DMS 273 (cell line): ENCODE data around the gene HRCT1.
"Not testable (repeated sequence)": the region's sequence is repeated elsewhere in the genome, so short reads cannot be mapped to it uniquely, and the experiment has no call there.

Experiments
- DNase-seq: peaks from one replicate; lab custom pipeline; 2025; ENCODE audit not compliant: unreplicated experiment; lab: John Stamatoyannopoulos, UW

HRCT1 gene

DNA sequence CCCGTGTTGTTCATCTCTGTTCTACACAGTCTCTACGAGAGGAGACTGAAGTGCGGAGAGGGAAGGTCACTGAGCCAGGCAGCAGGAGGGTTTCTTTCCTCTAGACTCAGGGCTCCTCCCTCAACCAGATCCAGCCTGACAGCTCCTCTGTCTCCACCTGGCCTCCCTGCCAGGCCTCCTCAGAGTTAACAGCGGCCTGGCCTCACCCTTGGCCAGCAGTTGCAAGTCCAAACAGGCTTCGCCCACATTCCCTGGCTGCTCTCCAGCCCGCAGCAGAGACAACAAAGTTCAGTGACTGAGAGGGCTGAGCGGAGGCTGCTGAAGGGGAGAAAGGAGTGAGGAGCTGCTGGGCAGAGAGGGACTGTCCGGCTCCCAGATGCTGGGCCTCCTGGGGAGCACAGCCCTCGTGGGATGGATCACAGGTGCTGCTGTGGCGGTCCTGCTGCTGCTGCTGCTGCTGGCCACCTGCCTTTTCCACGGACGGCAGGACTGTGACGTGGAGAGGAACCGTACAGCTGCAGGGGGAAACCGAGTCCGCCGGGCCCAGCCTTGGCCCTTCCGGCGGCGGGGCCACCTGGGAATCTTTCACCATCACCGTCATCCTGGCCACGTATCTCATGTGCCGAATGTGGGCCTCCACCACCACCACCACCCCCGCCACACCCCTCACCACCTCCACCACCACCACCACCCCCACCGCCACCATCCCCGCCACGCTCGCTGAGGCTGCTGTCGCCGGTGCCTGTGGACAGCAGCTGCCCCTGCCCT lies at the start of gene HRCT1:
Gene HRCT1, plus strand, starts transcription at position 291 of the 768 bp plus-strand sequence. Its CDS starts 86 bp downstream, at position 377.
- DNase-seq = peak; percentile 89

DNA sequence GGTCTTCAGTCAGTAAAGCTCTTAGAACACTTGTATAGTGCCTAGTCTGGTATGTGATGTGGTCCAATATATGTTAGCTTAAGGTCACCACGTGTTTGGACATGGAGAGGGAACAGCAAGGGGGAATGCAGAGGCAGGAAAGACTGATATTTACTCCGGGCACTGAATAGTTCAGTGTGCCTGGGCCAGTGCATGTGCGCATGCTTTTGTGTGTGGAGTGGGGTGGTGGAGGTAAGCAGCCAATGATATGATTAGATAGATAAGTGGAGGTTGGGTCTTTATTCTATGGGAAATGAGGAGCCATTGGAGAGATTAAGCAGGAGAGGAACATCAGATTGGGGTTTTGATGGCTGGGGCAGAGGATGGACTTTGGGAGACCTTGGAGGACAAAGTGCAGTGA lies 49.8 kb upstream of the HRCT1 start:
- DNase-seq = no peak

DNA sequence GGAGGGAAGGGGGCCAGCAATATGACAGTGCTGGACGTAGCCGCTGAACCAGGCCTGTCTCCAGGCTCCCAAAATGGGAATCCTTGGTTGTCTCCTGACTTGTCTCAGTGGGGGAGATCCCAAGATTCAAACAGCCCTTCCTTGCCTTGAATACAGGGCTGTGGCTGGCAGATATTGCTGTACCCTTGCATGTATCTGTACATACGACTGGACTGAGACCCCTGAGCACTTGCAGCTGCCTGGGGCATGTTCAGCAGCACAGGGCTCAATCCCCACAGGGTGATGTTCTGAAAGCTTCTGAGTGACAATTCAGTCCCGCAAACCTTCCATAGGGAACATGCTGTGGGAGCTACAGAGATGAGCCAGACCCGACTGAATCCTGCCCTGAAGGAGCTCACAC lies 49.1 kb upstream of the HRCT1 start:
- DNase-seq = no peak

DNA sequence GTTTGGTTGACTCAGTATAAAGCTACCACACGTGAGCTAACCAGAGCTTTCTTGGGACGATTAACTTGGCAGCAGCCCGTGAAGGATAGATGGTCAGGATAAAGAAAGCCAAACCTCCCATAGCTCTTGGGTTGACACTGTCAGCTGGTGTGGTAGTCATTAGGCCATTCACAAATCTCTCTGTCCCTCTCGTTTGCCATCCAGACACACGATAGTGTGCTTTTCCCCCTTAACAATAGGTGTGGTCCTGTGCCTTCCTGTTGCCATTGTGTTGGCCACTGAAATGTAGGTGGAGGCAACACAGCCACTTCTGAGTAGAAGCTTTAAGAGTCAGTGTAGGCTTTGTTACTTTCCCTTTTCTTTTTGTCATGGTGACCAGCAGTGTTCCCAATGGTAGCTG lies 47.5 kb upstream of the HRCT1 start:
- no peak for DNase-seq

DNA sequence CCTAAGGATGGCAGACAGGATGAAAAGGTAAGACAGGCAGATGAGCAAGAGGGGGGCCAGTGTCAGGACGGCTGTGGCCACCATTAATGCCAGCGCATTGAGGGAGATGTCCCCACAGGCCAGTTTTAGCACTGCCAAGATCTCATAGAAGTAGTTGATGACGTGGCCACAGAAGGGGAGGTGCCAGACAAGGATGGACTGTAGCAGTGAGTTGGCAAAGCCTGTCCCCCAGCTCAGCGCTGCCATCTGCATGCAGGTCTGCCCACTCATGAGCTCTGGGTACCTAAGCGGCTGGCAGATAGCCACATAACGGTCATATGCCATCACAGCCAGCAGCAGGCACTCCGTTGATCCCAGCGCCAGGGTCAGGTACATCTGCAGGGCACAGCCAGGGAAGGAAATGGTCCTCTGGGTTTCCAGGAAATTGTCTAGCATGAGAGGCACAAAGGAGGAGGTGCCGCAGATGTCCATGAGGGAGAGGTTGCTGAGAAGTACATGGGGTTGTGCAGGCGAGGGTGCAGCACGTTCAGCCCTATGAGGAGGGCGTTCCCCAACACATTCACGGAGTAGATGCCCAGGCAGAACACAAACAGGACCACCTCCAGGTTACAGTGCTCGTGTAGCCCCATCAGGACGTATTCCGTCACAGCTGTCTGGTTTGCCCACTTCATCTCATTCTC lies 46.6 kb upstream of the HRCT1 start:
- peak; percentile 69 for DNase-seq

DNA sequence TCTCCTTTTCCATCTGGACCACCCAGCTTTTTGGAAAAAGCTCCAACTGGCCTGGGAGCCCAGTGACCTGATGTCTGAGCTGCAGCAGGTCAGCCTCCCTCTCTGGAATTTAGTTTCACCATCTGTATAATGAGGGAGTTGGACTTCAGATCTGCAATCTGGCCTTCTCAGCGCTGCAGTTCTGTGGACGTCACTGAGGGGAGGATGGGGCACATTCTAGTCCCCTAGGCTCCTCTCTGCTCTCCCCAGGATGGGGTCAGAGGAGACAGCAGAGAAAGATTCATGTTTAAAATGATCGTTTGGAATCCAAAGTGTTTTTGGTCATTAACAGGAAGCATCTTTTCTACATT lies 46.0 kb upstream of the HRCT1 start:
- DNase-seq = peak; percentile 51

DNA sequence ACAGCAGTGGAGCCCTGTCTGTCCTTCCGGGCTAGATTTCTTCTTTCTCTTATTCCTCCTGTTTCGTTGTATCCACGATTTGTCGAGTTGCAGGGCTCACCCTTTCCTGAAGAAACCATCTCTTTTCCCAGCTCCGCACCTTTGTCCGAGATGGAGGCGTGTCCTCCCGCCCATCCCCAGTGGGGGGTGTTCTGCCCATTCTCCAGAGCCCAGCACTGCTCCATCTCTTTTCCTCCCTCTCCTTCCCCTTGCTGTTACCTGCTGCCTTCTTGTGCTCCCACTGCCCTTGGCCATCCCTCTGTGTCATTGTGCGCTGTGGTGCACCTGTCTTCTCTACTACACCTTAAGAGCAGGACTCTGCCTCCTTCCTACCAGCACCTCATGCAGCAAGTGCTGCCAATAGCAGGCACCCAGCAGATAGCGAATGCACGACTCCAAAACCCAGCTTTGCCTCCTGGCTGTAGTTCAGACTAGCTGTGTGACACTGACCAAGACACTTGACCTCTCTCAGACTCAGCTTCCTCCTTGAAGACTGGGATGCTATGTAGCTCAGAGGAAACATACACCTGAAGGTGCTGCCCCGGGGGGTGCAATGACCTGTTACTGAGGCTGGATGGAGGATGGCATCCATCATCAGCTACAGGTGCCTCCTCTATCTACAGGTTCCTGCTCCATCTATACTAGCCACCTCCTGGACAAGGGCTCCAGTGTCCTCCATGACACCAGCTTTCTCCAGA lies 44.7 kb upstream of the HRCT1 start:
- no peak for DNase-seq

DNA sequence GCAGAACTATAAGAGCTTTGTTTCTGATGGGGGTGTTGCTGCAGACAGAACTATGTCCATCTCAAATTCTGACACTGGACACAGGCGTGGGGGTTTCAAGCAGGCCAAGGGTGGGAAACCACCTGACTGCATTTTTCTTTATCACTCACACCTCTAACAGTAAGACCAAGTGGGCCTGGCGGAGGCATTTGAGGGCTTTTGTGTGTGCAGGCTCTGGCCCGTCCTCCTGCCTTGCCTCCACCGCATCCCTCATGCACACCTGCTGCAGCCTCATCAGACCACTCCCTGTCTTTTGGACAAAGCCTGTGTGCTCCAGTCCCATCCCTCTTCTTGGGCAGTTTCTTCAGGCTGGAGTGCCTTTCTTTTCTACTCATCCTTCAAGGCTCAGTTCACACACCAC lies 43.7 kb upstream of the HRCT1 start:
- DNase-seq = no peak

DNA sequence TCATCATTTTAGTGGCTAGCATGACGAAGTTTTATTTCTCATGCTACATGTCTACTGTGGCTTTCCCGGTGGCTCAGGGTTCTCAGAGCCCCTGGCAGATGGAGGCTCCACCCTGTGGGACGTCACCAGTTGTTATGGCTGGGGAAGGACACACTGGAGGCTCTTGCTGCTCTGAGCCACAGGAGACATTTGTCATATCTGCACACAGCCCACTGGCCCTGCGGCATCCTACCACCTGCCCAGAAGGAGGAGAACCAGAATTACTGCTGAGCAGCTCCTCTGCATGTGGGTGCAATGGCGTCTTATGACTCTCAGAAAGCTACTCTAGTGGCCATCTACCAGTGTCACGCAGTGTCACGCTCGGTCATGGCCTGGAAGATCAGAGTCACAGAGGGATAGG lies 42.4 kb upstream of the HRCT1 start:
- no peak for DNase-seq

DNA sequence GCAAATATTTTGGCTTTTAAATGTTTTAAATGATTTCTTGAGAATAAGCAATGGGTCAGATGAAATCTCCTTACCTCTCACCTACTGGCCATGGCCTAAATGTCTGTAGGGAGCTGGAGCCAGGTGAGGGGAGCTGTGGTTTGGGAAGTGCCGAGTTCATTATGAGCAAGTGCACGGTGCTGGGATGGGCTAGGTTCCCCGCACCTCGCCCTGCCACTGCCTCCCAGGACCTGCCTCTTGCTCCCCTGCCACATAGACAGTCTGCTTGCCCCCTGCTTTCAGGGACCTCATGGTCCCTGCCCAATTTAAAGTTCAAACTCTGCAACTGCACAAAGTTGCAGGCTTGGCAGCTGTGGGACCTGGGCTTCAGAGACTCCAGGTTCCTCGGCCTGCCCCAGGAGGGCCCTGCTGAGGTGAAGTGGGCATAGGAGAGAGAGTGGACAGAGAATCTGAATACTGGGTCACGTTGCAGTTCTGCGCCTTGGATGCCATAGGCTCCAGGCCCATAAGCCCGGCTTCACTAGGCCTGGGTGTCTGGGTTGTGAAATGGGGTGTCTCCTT lies 41.2 kb upstream of the HRCT1 start:
- DNase-seq = no peak

DNA sequence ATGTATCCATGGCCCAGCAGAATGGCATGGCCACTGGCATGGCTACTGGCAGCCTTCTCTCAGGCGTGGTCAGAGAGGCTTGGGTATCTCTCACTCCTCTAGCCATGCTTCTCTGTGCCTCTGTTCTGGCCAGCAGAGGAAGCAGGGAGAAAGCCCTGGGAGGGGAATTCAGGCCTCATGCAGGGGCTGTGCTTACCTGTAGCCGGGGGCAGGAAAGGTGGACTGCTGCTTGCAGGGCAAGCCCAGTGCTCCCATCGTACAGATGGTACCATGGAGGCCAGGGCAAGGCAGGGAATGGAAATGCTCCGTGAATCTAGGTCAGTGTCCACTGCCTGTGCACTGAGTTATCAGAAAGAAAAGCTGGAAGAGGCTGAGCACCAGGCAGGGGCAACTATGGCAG lies 38.5 kb upstream of the HRCT1 start:
- no peak for DNase-seq

DNA sequence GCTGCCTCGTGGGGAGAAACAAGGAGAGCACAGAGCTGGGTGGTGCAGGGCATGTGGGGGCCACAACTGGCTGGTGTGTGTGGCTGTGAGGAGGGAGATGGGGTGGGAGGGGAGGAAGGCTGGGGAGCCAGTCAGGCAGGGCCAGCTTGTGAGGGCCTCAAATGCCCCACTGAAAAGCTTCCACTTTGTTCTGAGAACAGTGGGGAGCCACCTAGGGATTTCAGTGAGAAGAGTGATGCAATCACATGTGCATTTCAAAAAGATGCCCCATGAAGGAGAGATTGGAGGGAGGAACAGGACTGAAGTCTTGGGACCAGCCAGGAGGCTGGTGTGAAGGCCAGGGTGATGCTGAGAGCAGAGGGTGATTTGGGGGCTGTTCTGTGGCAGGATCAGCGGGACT lies 37.1 kb upstream of the HRCT1 start:
- DNase-seq = no peak

DNA sequence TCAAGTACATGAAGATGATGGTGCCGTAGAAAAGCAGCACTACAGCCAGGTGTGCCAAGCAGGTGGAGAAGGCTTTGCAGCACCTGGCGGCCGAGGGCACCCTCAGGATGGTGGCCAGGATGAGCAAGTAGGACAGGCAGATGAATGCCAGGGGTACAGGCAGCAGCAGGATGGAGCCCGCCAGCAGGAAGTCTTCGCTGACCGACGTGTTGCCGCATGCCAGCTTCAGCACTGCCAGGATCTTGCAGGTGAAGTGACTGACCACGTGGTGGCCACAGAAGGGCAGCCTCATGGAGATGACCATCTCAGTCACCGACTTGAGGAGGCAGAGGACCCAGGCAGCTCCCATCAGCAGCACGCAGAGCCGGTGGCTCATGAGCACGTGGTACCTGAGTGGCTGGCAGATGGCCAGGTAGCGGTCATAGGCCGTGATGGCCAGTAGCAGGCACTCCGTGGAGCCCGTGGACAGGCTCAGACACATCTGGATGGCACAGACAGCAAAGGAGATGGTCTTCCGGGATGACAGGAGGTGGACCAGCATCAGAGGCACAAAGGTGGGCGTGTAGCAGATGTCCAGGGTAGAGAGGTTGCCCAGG lies 36.3 kb upstream of the HRCT1 start:
- no peak for DNase-seq

DNA sequence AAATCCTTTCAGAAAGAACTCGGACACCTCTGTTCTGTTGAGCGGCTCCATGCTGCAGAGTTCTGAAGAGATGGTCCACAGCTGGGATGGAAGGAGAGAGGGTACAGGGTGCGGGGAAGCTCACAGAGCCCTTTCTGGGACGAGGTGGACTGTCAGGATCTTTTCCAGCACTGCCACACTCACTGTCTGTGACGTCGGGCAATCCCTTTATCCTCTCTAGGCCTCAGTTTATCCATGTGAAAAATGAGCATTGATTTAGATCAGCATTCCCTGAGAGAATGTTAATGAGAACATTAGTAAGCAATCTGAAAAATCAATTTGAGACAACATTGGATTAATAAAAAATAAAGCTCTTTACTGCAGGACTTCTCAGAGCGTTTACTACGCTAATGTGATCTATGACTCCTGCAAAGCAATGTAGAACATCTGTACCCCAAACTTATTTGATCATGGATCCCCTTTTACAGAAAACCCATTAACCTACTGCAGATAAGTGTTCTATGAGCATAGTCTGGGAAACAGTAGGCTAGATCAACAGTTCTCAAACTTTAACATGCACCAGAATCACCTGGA lies 35.6 kb upstream of the HRCT1 start, which contains the start of gene OR13J1:
Gene OR13J1, minus strand, starts transcription at position 51 of the 573 bp plus-strand sequence. Its CDS starts 0 bp downstream, at position 51.
- no peak for DNase-seq

DNA sequence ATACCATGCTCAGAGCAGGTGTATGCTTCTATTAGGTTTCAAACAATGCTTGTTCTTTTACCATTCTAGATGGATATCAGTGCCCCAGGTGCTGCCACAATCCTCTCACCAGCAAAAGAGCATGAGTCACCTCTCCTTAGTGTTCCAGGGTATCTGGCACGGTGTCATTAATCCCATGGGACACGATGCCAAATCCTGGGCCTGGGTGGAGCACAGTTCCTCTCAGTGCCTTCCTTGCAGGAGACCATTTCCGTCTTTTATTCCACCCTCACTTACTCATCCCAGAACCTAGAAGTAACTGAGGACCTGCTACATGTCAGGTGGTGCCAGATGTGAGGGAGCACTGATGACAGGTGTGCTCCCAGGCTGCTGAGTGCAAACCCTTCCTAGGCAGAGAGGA lies 34.5 kb upstream of the HRCT1 start:
- DNase-seq = peak; percentile 11

DNA sequence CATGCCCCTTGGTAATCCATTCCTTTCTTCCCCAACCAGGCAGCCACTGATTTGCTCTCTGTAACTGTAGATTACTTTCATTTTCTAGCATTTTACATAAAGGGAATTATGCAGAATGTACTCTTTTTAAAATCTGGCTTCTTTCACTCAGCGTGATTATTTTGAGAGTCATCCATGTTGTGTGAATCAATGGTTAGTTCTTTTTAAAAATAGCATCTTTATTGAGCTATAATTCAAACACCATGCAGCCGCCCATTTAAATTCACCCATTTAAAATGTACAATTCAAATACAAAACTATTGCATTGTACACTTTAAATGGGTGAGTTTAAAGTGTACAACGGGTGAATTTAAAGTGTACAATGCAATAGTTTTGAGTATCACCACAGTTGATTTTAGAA lies 33.5 kb upstream of the HRCT1 start:
- no peak for DNase-seq

DNA sequence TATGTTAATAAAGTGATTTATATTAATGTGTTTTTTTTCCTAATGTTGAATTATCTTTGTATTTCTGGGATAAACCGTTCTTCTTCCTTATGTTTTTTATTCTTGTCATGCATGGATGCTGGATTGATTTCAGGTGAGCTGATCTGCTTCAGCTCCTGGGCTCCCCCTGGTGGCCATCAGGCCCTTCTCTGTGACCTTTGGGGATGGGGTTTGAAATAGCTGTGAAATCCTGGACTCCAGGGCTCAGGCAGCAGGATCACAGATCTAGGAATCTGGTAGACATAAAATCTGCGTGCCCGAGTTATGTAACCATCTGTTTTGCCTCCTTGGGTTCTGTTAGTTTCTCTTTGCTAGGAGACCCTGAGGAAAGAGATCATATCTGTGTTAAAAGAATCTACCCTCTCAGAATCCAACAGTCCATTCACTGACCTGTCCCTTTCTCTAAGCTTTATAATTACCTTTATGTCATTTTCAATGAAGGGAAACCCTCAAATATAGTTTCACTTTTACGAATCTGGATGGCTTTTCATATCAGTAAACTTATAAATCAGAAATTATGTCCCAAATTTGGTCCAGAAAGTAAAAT lies 23.6 kb upstream of the HRCT1 start:
- peak; percentile 88 for DNase-seq

DNA sequence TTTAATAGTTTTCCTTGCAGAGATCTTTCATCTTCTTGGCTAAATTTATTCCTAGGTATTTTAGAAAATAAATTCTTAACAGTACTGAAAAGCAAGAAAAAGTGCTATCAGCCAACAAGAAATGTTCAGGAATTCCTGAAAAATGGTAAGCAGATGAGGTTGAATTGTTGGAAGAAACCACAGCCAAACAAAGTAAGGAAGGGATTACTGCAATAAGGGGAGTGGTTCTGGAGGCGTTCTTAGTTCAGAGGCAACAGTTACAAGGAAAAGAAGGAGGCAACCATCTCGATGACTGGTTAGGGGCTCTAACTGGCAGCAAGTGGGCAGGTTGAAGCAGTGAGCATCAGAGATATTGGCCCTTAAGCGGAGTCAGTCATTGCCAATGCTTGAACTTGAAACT lies 23.0 kb upstream of the HRCT1 start:
- DNase-seq = no peak

DNA sequence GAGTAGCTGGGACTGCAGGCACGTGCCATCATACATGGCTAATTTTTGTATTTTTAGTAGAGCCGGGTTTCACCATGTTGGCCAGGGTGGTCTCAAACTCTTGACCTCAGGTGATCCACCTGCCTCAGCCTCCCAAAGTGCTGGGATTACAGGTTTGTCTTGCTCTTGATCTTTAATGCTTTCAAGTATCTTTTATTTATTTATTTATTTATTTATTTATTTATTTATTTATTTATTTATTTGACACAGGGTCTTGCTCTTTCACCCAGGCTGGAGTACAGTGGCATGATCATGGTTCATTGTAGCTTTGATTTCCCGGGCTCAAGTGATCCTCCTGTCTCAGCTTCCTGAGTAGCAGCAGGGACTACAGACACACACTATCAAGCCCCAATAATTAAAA lies 21.1 kb upstream of the HRCT1 start:
- not testable (repeated sequence) for DNase-seq

DNA sequence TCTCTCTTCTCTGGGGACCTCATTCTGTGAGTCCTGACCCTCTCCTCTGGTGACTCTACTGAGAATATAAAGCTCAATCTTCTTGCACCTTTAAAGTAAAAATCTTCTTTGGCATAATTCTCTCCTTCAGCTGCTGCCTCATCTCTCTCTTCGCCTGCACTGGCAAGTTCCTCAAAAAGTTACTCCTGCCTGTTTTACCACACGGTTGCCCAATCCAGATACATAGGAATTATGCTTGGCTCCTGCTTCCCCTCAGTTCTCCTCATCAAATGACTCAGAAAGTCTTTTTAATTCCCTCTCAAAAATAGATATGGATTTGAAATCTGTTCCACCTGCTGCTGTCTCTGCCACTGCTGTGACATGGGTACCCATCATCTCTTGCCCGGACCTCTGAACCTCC lies 14.4 kb upstream of the HRCT1 start:
- DNase-seq = no peak

DNA sequence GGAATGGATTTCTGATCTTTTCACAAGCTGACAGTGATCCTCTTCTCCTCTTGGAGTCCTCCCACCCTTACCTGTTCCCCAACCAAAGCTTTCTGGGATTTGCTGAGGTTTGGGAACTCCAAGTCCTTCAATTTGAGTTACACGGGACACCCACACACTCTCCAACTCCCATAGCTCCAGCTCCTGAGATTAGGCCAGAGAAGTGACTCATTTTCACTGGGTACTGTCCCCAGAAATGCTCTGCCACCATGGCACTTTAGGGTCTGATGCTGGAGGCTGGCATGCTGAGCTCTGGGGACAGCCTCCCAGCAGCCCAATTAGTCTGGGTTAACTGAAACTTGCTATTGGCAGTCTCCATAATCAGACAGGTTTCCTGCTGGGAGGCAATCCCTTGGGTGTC lies 14.0 kb upstream of the HRCT1 start:
- DNase-seq = no peak
